Erythroblast (primary cell): ENCODE measurements around the gene NTF3.

Source experiments
- GATA1 ChIP-seq: IDR thresholded peaks from 2 replicates; pipeline ENCODE4 v1.6.1; 2011; ENCODE audit warnings: low read depth, mild to moderate bottlenecking, control low read depth, low read length, moderate library complexity
- POLR2A ChIP-seq: IDR thresholded peaks from 2 replicates; pipeline ENCODE4 v1.6.1; 2011; ENCODE audit warnings: mild to moderate bottlenecking, low read length

DNA sequence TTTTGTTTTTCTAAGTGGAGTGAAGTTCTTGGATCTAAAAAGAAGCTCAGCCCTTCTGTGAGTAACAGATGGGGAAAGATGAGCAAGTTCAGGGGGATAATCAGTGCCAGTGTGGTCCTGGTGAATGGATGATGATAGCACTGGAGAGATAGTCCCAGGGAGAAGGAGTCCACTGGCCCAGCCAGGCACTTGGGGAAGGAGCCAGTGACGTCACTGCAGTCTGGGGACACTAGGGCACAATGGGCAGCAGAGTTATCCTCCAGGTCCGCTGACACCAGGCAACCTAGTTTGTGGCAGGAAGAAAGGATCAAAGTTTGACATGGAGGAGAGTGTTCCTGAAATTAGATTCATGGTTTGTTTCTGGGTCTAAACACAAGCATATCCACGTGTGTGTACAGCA lies 101.5 kb downstream of the NTF3 start:
- TF ChIP-seq POLR2A (no peak), GATA1 (no peak)
